PC-9 (cell line): ENCODE data around the gene RAB25. TPM values are rescaled to one million over a fixed set of nuclear protein-coding genes. Genes with fewer than 3 reads are reported as not detected.

Source experiments
- BruUV-seq: library from RNA; stranded (reverse); fragments of 400-500 nt; replicated peaks from 2 replicates; lab custom pipeline; 2021; lab: Mats Ljungman, UMichigan
- CTCF ChIA-PET: fragments of 300-600 bp; sonication (Branson Sonifier 250); formaldehyde crosslinking; loops from one replicate; lab custom pipeline; 2022; ENCODE audit warnings: antibody characterized with exemption; lab: Charles Lee
- POLR2A ChIA-PET: fragments of 300-600 bp; sonication (Branson Sonifier 250); formaldehyde crosslinking; loops from one replicate; lab custom pipeline; 2022; ENCODE audit warnings: antibody characterized with exemption; ENCODE audit not compliant: unreplicated experiment; lab: Charles Lee
- DNase-seq, 2 experiments: peaks; one replicate each; pipeline versions ENCODE4 v3.0.0 to v3.0.0-alpha.2; 2015 to 2022; ENCODE audit warnings: mixed read lengths in 1 of 2
- H2AFZ ChIP-seq: fragments of 200-600 bp; sonication (generic); 2 replicates; pipeline ENCODE4 v1.8.1; 2017; ENCODE audit warnings: antibody characterized with exemption
- H3F3A ChIP-seq: fragments of 200-600 bp; sonication (generic); 2 replicates; pipeline ENCODE4 v1.8.1; 2017; ENCODE audit warnings: antibody characterized with exemption, mild to moderate bottlenecking, low read depth; ENCODE audit not compliant: insufficient read depth
- H3K27ac ChIP-seq: fragments of 200-600 bp; sonication (generic); 2 replicates; pipeline ENCODE4 v1.6.1; 2016; ENCODE audit warnings: mixed run types
- H3K27me3 ChIP-seq: fragments of 200-600 bp; sonication (generic); 2 replicates; pipeline ENCODE4 v1.6.1; 2016; ENCODE audit warnings: low read depth, mixed run types; ENCODE audit not compliant: insufficient read depth
- H3K36me3 ChIP-seq: fragments of 200-600 bp; sonication (generic); 2 replicates; pipeline ENCODE4 v1.6.1; 2016; ENCODE audit warnings: low read depth, mixed run types
- H3K4me1 ChIP-seq: fragments of 200-600 bp; sonication (generic); replicated peaks from 2 replicates; pipeline ENCODE4 v1.6.1; 2016; ENCODE audit warnings: mixed run types; ENCODE audit not compliant: insufficient read depth
- H3K4me2 ChIP-seq: fragments of 200-600 bp; sonication (generic); 2 replicates; pipeline ENCODE4 v1.6.1; 2017; ENCODE audit warnings: mixed run types
- H3K4me3 ChIP-seq: fragments of 200-600 bp; sonication (generic); 2 replicates; pipeline ENCODE4 v1.6.1; 2016; ENCODE audit warnings: mixed run types
- H3K79me2 ChIP-seq: fragments of 200-600 bp; sonication (generic); 2 replicates; pipeline ENCODE4 v1.6.1; 2017; ENCODE audit warnings: low read depth, mixed run types
- H3K9me2 ChIP-seq: fragments of 200-600 bp; sonication (generic); 2 replicates; pipeline ENCODE4 v1.8.1; 2017; ENCODE audit warnings: mild to moderate bottlenecking; ENCODE audit not compliant: insufficient read depth
- H3K9me3 ChIP-seq: fragments of 200-600 bp; sonication (generic); 2 replicates; pipeline ENCODE4 v1.8.1; 2016; ENCODE audit warnings: low read depth; ENCODE audit not compliant: insufficient read depth
- H4K20me1 ChIP-seq: fragments of 200-600 bp; sonication (generic); 2 replicates; pipeline ENCODE4 v1.8.1; 2017; ENCODE audit not compliant: insufficient read depth
- EZH2 ChIP-seq: fragments of 200-600 bp; sonication (generic); IDR thresholded peaks from 2 replicates; pipeline ENCODE4 v1.8.0; 2017; ENCODE audit warnings: antibody characterized with exemption, low read depth
- intact Hi-C: fragments of 100-400 bp; cut with micrococcal nuclease; formaldehyde crosslinking; loops from one replicate; pipeline ENCODE4 v1.10.0; 2022; ENCODE audit not compliant: unreplicated experiment
- total RNA-seq: library from RNA; stranded (reverse); gene quantifications from 2 replicates; pipeline ENCODE4 v1.2.3, GENCODE V29; 2021
- TF ChIP-seq, protein P1 (sequence below): fragments of 200-600 bp; sonication (generic); conservative IDR thresholded peaks from 2 replicates; pipeline ENCODE4 v1.6.1; 2017; ENCODE audit warnings: mixed run types, antibody characterized with exemption, mild to moderate bottlenecking, moderate library complexity

The RAB25 gene
- total RNA-seq, 1 experiment from 2014 or later = 129 TPM

DNA sequence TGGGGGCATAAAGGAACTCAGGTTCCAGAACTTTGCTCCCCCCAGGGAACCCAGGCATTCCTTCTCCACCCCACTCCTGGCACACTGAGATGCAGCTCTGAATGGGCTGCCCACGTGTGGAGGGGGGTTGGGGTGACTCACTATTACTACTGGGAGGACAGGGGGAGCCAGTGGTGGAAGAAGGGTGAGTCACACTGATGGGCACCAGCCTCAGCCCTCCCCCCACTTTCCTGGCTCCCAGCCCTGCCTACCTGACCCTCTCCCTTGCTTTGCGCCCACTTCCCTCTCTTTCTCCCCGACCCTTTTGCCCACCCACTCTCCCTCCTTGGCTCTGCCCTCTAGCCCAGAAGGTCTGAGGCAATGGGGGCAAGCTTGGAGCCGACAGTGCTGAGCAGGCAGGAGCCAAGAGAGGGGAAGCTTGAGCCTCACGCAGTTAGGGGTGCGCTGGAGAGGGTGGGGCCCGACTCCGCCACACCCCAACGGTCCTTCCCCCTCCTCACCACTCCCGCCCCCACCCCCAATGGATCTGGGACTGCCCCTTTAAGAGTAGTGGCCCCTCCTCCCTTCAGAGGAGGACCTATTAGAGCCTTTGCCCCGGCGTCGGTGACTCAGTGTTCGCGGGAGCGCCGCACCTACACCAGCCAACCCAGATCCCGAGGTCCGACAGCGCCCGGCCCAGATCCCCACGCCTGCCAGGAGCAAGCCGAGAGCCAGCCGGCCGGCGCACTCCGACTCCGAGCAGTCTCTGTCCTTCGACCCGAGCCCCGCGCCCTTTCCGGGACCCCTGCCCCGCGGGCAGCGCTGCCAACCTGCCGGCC lies 53.4 kb downstream of the RAB25 start, which contains the start of gene LMNA:
Gene LMNA (plus strand): TSS at position 611 of the 818 bp plus-strand sequence. CDS start 208 bp downstream, outside the sequence.
- Histone ChIP-seq H3K9me3 (no peaks in the 10 kb centered on the region), H3K9me2 (no peaks in the 10 kb centered on the region), H3K4me3 (peak within 1 kb of the TSS; percentile 100), H3K4me2 (peak within 1 kb of the TSS; percentile 99), H4K20me1 (peaks cover 42% of the 10 kb centered on the region), H3K27me3 (no peaks in the 10 kb centered on the region), H3F3A (peaks cover 28% of the 10 kb centered on the region), H2AFZ (peak within 1 kb of the TSS; percentile 68), H3K36me3 (peaks cover 9% of the 10 kb centered on the region; the same call in 1 of the 2 replicates), H3K4me1 (peaks cover 65% of the 10 kb centered on the region), H3K27ac (peak within 1 kb of the TSS; percentile 69), H3K79me2 (peaks cover 48% of the 10 kb centered on the region)
- ChIA-PET POLR2A (interaction anchor here (0.6 to 2.9 kb wide), 8 partner anchors 10 to 741 kb away, joined by 3 to 24 read pairs (median 8); partner anchors contain the start of gene SMG5), CTCF (interaction anchor here (0.6 to 1.4 kb wide), 6 partner anchors 13 to 111 kb away, joined by 3 to 6 read pairs (median 4); no protein-coding TSS in a partner anchor)
- DNase-seq = peak; percentile 90 to 94
- intact Hi-C loops = loop anchor here (1.0 to 2.0 kb wide), 3 partner anchors 8 to 16 kb away; no protein-coding TSS in a partner anchor
- BruUV-seq = no TSS peak
- TF ChIP-seq EZH2 = no peak
- TF ChIP-seq, protein P1, sequence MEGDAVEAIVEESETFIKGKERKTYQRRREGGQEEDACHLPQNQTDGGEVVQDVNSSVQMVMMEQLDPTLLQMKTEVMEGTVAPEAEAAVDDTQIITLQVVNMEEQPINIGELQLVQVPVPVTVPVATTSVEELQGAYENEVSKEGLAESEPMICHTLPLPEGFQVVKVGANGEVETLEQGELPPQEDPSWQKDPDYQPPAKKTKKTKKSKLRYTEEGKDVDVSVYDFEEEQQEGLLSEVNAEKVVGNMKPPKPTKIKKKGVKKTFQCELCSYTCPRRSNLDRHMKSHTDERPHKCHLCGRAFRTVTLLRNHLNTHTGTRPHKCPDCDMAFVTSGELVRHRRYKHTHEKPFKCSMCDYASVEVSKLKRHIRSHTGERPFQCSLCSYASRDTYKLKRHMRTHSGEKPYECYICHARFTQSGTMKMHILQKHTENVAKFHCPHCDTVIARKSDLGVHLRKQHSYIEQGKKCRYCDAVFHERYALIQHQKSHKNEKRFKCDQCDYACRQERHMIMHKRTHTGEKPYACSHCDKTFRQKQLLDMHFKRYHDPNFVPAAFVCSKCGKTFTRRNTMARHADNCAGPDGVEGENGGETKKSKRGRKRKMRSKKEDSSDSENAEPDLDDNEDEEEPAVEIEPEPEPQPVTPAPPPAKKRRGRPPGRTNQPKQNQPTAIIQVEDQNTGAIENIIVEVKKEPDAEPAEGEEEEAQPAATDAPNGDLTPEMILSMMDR = no peak

DNA sequence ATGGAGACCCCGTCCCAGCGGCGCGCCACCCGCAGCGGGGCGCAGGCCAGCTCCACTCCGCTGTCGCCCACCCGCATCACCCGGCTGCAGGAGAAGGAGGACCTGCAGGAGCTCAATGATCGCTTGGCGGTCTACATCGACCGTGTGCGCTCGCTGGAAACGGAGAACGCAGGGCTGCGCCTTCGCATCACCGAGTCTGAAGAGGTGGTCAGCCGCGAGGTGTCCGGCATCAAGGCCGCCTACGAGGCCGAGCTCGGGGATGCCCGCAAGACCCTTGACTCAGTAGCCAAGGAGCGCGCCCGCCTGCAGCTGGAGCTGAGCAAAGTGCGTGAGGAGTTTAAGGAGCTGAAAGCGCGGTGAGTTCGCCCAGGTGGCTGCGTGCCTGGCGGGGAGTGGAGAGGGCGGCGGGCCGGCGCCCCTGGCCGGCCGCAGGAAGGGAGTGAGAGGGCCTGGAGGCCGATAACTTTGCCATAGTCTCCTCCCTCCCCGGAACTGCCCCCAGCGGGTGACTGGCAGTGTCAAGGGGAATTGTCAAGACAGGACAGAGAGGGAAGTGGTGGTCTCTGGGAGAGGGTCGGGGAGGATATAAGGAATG lies 54.1 kb downstream of the RAB25 start:
- H4K20me1 ChIP-seq = peaks cover 47% of the 10 kb centered on the region
- peaks cover 69% of the 10 kb centered on the region for H3K4me1 ChIP-seq
- DNase-seq = no peak
- ChIA-PET POLR2A (interaction anchor here (2.4 to 2.9 kb wide), 2 partner anchors 11 to 12 kb away, joined by 15 to 21 read pairs; no protein-coding TSS in a partner anchor), CTCF (interaction anchor here (0.6 to 1.4 kb wide), 4 partner anchors 12 to 110 kb away, joined by 3 to 7 read pairs (median 4); no protein-coding TSS in a partner anchor)
- H3K4me2 ChIP-seq = peak overlapping the region; percentile 99
- peak overlapping the region; percentile 69 for H3K27ac ChIP-seq
- no peaks in the 10 kb centered on the region for H3K27me3 ChIP-seq
- H3K36me3 ChIP-seq = peaks cover 12% of the 10 kb centered on the region; the same call in 1 of the 2 replicates
- no peaks in the 10 kb centered on the region for H3K9me2 ChIP-seq
- H3K79me2 ChIP-seq = peaks cover 55% of the 10 kb centered on the region
- H3F3A ChIP-seq = peaks cover 32% of the 10 kb centered on the region
- TF ChIP-seq EZH2 = no peak
- TF ChIP-seq, protein P1 = no peak
- intact Hi-C loops = loop anchor here (1.0 to 2.0 kb wide), 3 partner anchors 8 to 16 kb away; no protein-coding TSS in a partner anchor
- peak overlapping the region; percentile 100 for H3K4me3 ChIP-seq
- H2AFZ ChIP-seq = peak overlapping the region; percentile 46; the same call in 1 of the 2 replicates
- BruUV-seq = TSS peak; percentile 39
- H3K9me3 ChIP-seq = no peaks in the 10 kb centered on the region
